KOPT-K1 (cell line): ENCODE data around the gene NFATC2.
"Not testable (repeated sequence)": the region's sequence is repeated elsewhere in the genome, so short reads cannot be mapped to it uniquely, and the experiment has no call there.

Experiments used
- H3K27ac ChIP-seq: fragments of 200-600 bp; sonication (generic); 2 replicates; pipeline ENCODE4 v1.5.1; 2016; ENCODE audit warnings: antibody characterized with exemption, mild to moderate bottlenecking, low read depth, low read length; ENCODE audit not compliant: poor library complexity, severe bottlenecking
- H3K36me3 ChIP-seq: fragments of 200-600 bp; sonication (generic); 2 replicates; pipeline ENCODE4 v1.5.1; 2017; ENCODE audit warnings: antibody characterized with exemption, mild to moderate bottlenecking, low read length, moderate library complexity; ENCODE audit not compliant: insufficient read depth
- H3K9me3 ChIP-seq: fragments of 200-600 bp; sonication (generic); 2 replicates; pipeline ENCODE4 v1.5.1; 2017; ENCODE audit warnings: antibody characterized with exemption, low read length, mild to moderate bottlenecking; ENCODE audit not compliant: insufficient read depth, poor library complexity, severe bottlenecking

Gene NFATC2

DNA sequence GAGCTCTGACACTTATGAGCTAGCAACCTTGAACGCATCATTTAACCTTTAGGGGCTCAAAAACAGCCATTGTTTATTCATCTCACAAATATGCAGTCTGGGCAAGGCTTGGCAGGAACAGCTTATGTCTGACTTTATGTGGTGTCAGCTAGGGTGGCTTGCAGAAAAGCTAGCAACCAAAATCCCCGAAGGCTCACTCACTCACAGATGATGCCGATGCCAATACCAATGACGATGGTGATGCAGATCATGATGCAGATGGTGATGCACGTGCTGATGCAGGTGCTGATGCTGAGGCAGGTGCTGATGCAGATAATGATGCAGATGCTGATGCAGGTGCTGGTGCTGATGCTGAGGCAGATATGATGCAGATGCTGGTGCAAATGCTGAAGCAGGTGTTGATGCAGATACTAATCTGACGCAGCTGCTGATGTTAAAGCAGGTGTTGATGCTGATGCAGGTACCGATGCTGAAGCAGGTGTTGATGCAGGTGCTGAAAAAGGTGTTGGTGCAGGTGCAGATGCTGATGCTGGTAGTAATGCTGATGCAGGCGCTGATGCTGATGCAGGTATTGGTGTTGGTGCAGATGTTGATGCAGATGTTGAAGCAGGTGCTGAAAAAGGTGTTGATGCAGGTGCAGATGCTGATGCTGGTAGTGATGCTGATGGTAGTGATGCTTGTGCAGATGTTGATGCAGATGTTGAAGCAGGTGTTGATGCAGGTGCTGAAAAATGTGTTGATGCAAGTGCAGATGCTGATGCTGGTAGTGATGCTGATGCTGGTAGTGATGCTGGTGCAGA, 195.6 kb downstream of the NFATC2 start:
- no peaks in the 10 kb centered on the region for H3K36me3 ChIP-seq
- H3K27ac ChIP-seq: no peak overlapping the region
- peaks cover 20% of the 10 kb centered on the region for H3K9me3 ChIP-seq

GRCh38 chr20:51345601-51346101, 196.9 kb downstream of the NFATC2 start:
- Histone ChIP-seq H3K36me3 (no peaks in the 10 kb centered on the region), H3K27ac (no peak overlapping the region)

GRCh38 chr20:51343802-51344201, 198.7 kb downstream of the NFATC2 start:
- not testable (repeated sequence) for H3K36me3 ChIP-seq, H3K27ac ChIP-seq
- H3K9me3 ChIP-seq: peaks cover 20% of the 10 kb centered on the region

More at GRCh38 chr20:51345601-51346101, 196.9 kb downstream of the NFATC2 start:
- H3K9me3 ChIP-seq: peaks cover 20% of the 10 kb centered on the region

DNA sequence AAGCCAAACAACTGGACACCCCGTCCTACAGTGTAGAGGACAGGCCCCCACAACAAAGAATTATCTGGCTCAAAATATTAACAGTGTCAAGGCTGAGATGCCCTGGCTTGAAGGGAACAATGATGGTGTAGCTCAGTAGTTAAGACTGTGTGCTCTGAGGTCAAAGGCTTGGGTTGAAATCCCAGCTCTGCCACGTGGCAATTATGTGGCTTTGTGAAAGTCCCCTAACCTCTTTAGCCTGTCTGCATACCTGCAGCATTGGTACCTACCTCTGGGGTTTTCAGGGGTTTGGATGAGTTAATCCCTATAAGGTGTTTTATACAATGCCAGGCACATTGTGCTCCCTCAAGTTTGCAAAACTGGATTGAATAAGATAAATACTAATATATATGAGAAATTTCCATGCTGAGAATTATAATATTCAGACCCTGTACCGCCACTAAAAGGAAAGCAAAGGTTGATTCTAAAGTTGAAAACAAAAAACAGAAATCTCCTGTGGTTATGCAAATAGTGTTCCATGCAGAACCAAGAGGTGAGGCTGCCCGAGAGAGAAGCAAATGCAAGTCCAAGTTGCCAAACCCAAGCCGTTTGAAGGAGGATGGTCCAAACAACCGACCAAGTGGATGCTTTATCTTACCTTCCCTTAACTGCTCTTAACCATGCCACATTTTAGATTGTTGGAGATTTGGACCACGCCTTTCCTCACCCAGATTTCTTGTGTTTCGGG, 199.8 kb downstream of the NFATC2 start:
- Histone ChIP-seq H3K9me3 (peaks cover 20% of the 10 kb centered on the region), H3K36me3 (no peaks in the 10 kb centered on the region), H3K27ac (no peak overlapping the region)

- Histone ChIP-seq H3K27ac (no peak overlapping the region), H3K9me3 (peaks cover 20% of the 10 kb centered on the region), H3K36me3 (no peaks in the 10 kb centered on the region)
Observed at GRCh38 chr20:51341581-51341980, 200.9 kb downstream of the NFATC2 start.

DNA sequence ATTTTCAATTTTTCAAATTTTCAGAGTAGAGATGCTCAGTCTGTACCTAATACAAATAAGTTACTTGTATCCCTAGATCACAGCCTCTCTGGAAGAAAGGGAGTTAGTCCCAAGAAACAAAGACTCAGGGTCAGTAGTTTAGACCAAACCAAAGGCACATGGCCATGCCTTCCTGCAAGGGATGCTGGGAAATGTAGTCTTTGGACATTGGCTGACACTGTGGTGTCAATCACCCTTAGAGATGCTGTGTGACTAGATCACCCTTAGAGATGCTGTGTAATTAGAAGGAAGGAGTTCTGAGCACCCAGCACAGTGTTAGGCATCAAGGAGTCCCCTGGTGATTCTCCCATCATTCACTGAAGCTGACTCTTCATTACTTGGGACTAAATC, 202.1 kb downstream of the NFATC2 start:
- H3K27ac ChIP-seq: no peak overlapping the region
- H3K9me3 ChIP-seq: peaks cover 20% of the 10 kb centered on the region
- no peaks in the 10 kb centered on the region for H3K36me3 ChIP-seq

GRCh38 chr20:51339721-51340450, 202.6 kb downstream of the NFATC2 start:
- Histone ChIP-seq H3K9me3 (peaks cover 20% of the 10 kb centered on the region), H3K36me3 (no peaks in the 10 kb centered on the region), H3K27ac (no peak overlapping the region)

DNA sequence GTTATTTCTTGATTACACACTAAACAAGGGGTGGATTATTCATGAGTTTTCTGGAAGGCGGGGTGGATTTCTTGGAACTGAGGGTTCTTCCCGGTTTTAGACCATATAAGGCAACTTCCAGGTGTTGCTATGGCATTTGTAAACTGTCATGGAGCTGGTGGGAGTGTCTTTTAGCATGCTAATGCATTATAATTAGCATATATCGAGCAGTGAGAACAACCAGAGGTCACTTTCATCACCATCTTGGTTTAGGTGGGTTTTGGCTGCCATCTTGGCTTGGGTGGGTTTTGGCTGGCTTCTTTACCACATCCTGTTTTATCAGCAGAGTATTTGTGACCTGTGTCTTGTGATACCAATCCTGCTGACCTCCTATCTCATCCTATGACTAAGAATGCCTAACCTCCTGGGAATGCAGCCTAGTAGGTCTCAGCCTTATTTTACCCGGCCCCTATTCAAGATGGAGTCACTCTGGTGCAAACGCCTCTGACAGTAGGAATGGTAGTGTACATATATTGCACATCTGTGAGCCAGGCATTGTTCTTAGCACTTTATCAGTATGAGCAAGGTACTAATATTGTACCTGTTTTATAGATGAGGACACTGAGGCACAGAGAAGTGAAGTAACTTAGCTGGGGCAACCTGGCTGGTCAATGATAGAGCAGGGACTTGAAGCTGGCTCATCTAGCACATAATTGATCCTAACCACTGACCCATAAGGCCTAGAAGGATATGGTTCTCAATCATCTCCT, 203.7 kb downstream of the NFATC2 start:
- peaks cover 11% of the 10 kb centered on the region for H3K9me3 ChIP-seq
- H3K36me3 ChIP-seq: no peaks in the 10 kb centered on the region
- H3K27ac ChIP-seq: no peak overlapping the region

DNA sequence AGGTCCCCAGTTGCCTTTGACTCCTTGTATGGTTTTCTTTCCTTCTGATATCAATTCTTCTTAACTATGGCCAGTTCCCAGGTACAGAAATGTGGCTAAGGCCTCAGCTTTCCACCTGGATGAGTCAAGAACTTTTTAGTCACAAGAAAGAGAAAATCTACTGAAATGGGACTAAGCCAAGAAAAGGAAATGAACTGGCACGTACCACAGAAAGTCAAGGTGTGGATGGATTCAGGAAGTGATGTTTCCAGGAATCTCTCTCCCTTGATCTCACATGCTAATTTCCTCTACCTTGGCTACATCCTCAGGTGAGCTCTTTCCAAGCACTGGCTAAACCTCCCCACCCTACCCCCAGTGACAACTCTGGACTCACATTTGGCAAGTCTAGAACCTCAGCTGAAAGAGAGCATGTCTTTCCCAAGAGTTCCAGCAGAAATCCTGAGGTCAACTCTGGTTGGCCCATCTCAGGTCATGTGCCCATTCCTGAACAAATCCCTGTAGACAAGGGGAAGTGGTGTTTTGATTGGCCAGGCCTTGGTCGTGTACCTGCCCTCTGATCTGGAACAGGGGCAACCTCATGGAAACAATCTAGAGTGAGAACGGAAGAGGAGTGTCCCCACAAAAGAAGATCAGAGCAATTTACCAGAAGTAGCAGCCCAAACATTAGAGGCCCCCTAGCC, 205.3 kb downstream of the NFATC2 start:
- no peaks in the 10 kb centered on the region for H3K36me3 ChIP-seq
- no peaks in the 10 kb centered on the region for H3K9me3 ChIP-seq
- no peak overlapping the region for H3K27ac ChIP-seq
